Measurements from ENCODE around the gene ZFY. TPM values are rescaled to one million over a fixed set of nuclear protein-coding genes. Genes with fewer than 3 reads are reported as not detected.

ZFY gene
- total and polyA plus RNA-seq, 10 of the 15 experiments (the other 5 are each of a cell fraction or from before 2014, with no cell fraction given) = not detected

GRCh38 chrY:2950655-2951054 lies 15.5 kb downstream of the ZFY start:
- Histone ChIP-seq H3K4me1 (ENCODE audit: control insufficient read depth, insufficient read depth, low read length) (no peaks in the 10 kb centered on the region), H3K27ac (ENCODE audit: control insufficient read depth, insufficient read depth) (no peak overlapping the region), H3K4me2 (ENCODE audit: control insufficient read depth, insufficient read depth) (no peak overlapping the region), H3K9ac (ENCODE audit: control insufficient read depth, insufficient read depth, low read length) (no peak overlapping the region), H3K9me3 (replicated peaks; ENCODE audit: control insufficient read depth, insufficient read depth, low read length) (no peaks in the 10 kb centered on the region), H4K20me1 (ENCODE audit: control insufficient read depth, insufficient read depth) (no peaks in the 10 kb centered on the region), H3K27me3 (replicated peaks in 1 of 2; ENCODE audit: control insufficient read depth in 2 of 2, insufficient read depth in 2 of 2, low read length in 1 of 2) (no peaks in the 10 kb centered on the region), H3K4me3 (no peak overlapping the region), H3K36me3 (ENCODE audit: control insufficient read depth in 2 of 2, insufficient read depth in 2 of 2, low read length in 1 of 2) (no peaks in the 10 kb centered on the region), H3K79me2 (ENCODE audit: control insufficient read depth, insufficient read depth, low read length) (no peaks in the 10 kb centered on the region), H2AFZ (ENCODE audit: control insufficient read depth, low read depth, low read length) (no peak overlapping the region)
- intact Hi-C loops (cut with micrococcal nuclease; ENCODE audit: unreplicated experiment) = no loop called here
- no TSS peak for BruUV-seq (replicated peaks)
- DNase-seq (ENCODE audit: low read depth, low spot score) (no peak), FAIRE-seq (no peak), ATAC-seq (no peak)
- POLR2A ChIA-PET = no interaction called here
- no CpG with 5 or more reads among the region's 2 CpGs for WGBS (ENCODE audit: insufficient coverage, insufficient replicate concordance, low lambda C conversion rate, missing lambda C conversion rate)
- TF ChIP-seq RAD21 (IDR thresholded peaks at IDR 0.05; ENCODE audit: insufficient read depth, low read depth, low read length) (no peak), SKIL (IDR thresholded peaks at IDR 0.05; ENCODE audit: low read depth, poor library complexity, severe bottlenecking) (no peak), HSF1 (IDR thresholded peaks at IDR 0.05; ENCODE audit: low read depth, low read length) (no peak), IKZF1 (conservative IDR thresholded peaks at IDR 0.05) (no peak), BMI1 (IDR thresholded peaks at IDR 0.05; ENCODE audit: borderline replicate concordance) (no peak)
- TF ChIP-seq, protein P1, sequence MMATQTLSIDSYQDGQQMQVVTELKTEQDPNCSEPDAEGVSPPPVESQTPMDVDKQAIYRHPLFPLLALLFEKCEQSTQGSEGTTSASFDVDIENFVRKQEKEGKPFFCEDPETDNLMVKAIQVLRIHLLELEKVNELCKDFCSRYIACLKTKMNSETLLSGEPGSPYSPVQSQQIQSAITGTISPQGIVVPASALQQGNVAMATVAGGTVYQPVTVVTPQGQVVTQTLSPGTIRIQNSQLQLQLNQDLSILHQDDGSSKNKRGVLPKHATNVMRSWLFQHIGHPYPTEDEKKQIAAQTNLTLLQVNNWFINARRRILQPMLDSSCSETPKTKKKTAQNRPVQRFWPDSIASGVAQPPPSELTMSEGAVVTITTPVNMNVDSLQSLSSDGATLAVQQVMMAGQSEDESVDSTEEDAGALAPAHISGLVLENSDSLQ (IDR thresholded peaks at IDR 0.05) = no peak
- TF ChIP-seq, protein P2, sequence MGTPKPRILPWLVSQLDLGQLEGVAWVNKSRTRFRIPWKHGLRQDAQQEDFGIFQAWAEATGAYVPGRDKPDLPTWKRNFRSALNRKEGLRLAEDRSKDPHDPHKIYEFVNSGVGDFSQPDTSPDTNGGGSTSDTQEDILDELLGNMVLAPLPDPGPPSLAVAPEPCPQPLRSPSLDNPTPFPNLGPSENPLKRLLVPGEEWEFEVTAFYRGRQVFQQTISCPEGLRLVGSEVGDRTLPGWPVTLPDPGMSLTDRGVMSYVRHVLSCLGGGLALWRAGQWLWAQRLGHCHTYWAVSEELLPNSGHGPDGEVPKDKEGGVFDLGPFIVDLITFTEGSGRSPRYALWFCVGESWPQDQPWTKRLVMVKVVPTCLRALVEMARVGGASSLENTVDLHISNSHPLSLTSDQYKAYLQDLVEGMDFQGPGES (IDR thresholded peaks at IDR 0.05) = no peak
- SMC1A ChIA-PET (ENCODE audit: uncharacterized antibody, unreplicated experiment) = no interaction called here
- CTCF ChIA-PET = no interaction called here
- in situ Hi-C loops (cut with MboI) = no loop called here
- RAD21 ChIA-PET (ENCODE audit: unreplicated experiment) = no interaction called here
